Cardiac septum (tissue), 1 donor: Measurements from ENCODE around the gene CD8B. TPM values are rescaled to one million over a fixed set of nuclear protein-coding genes. Genes with fewer than 3 reads are reported as not detected.

Experiments
- DNase-seq: peaks from one replicate; pipeline ENCODE4 v3.0.0-alpha.2; 2020; ENCODE audit warnings: low spot score
- intact Hi-C: fragments of 100-400 bp; cut with DNase I; formaldehyde crosslinking; loops from one replicate; pipeline ENCODE4 v1.14.0; 2022
- total RNA-seq: library from RNA; stranded (reverse); fragmentation: NEBNext Ultra II Directional; extraction: Animal tissue kit (Norgen Biotek cat#: 25700); gene quantifications from one replicate; pipeline ENCODE4 v1.2.1, GENCODE V29; 2021
- donor health status: DM: no; HTN: no; CAD: no.

Gene CD8B
- total RNA-seq, 1 donor from 2014 or later: 0.62 TPM

DNA sequence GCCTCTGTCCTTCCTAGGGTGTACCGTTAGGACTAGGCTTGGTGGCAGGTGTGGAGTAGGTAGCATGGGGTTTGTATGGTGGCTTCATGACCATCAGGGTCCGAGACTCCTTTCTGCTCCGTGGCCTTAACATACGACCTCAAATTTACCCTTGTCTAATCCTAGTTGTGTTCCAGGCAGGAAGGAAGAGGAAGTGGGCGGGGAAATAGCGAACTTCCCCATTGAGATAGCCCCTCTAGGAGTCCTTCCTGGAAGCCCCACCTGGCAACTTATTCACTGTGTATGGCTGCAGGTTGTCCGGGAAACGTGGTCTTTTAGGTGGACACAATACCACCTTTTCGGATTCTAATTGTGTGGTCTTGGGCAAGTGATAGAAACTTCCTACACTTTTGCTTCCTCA, 80.3 kb downstream of the CD8B start:
- no peak for DNase-seq
- intact Hi-C loops: no loop called here

DNA sequence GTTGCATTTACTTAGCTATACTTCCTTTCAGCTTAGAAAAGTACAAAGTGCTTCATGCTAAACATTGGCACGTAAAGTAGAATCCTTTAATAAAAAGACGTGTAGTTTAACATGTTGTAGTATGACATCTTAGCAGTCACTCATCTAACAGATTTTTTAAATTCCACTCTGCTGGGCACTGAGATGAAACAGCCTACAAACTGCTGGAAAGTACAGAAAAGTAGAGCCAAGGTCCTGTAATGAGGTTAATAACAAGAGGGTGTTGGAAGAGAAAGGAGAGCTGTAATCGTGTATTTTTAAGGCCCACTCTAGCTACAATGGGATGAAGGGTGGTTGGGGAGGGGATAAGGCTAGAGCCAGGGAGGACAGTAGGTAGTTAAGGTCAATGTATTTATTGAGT, 81.7 kb downstream of the CD8B start:
- DNase-seq: no peak
- intact Hi-C loops: no loop called here

DNA sequence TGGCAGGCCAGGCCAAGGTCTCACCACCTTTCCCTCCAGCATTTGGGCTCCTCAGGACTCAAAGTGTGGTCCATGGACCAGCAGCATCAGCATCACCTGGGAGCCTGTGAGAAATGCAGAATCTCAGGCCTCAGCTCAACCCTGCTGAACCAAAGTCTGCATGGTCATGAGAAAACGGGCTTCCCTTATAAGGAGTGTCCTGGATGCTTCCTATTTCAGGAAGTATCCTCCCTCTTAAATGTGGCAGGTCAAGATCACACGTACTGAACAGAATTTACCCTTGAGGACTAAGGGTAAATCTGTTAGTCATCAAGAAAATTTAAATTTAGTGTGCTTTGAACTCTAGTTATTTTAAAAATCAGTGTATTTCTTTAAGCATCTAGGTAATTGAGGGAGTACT, 82.7 kb downstream of the CD8B start:
- intact Hi-C loops: no loop called here
- no peak for DNase-seq

DNA sequence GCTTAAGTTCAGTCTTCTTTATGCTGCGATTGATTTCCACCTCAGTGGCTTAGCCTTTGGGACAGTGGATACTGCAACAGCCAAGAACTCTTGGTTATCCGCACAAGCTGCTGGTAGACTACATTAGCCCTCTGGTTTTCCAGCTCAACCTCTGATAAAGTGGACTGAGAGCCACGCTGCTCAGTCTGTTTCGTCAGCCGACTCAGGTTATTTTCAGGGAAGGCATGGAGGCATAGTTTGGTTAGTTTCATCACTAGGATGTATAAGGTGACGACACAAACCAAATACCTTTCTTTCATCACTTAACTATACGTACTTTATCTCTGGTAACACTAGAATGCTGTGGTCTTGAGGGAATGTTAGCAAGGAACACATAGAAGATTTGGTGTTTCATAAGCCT, 85.2 kb downstream of the CD8B start:
- intact Hi-C loops: no loop called here
- no peak for DNase-seq

DNA sequence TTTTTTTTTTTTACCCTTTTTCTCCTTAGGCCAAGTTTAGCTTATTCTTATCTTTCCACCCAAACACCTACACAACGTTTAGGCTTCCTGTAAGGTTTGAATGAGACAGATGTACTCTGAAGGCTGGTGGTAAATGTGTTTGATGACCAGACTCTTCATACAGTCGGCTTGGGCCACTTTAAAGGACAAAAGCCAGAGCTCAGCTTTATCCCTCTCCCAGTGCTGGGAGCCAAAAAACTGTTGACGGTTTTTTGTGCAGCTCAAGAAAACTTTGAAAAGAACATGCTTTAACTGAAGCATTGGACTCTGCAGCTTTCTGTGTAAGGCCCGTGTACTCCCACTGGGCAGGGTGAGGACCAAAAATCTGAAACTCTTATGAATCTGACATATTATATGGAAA, 86.3 kb downstream of the CD8B start:
- no peak for DNase-seq
- intact Hi-C loops: no loop called here

DNA sequence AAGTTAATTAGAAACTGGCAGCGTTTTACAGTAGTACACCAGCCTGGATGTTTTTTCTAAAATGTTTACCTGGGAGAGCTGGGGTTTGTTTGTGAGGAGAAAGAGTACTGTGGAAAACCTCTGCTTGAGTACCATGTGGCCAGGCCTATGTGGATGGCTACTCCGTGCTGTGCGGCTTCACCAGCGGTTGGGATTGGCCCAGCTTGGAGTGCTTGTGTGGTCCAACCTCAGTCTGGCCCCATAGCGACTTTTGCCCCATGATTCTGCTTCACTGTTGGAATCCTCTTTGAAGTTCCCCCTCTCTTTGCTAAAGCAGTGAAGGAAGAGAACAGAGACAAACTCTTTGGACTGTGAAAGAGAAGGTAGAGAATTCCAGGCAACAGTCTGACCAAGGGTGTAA, 86.8 kb downstream of the CD8B start:
- DNase-seq: no peak
- intact Hi-C loops: no loop called here

DNA sequence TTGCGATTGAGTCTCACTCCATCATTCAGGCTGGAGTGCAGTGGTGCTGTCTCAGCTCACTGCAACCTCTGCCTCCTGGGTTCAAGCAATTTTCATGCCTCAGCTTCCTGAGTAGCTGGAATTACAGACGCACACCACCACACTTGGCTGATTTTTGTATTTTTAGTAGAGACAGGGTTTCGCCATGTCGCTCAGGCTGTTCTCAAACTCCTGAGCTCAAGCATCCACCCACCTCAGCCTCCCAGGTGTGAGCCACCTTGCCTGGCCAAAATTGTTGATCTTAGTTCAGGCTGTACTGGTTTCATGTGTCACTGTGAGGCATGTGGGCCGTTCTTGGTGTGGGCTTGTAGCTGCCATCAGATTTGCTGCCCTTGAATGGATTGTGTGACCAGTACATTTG, 89.1 kb downstream of the CD8B start:
- no peak for DNase-seq
- intact Hi-C loops: no loop called here

DNA sequence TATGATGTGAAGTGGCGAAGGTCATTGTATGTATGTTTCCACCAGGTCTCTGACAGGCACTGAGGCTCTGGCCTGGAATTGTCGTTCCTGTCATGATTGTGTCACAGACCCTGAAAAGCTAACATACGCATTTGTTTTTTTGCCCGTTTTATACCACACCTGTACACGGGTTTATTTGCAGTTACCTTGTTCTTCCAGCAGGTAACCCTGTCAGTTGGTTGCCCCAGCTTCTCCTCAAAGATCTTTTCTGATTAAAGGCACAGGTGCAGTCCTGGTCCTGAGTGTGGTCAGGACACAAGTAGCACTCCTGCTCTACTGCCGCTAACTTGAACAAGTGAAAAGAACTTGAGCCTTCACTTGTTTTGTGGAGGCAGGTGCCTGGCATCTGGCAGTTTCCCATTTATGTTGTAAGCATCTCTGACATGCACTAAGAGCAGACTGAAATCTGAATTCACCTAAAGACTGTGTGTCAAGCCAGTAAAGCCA, 90.8 kb downstream of the CD8B start:
- no peak for DNase-seq
- intact Hi-C loops: no loop called here

DNA sequence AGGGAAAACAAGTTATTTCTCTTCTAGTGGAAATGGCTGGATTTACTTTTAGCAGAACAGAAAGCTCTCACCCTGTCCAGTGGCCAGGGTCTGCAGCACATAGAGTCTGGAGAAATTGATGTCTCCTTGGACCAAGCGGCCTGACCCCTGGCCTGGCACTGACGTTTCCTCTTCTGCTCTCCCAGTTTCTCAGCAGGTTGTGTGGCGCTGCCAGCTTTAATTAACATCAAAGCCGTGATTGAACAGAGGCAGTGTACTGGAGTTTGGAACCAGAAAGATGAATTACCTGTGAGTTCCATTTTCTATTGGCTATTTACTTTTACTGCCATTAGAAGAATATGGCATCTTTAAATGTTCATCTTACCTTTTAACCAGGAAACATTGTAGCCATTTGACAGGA, 91.8 kb downstream of the CD8B start:
- intact Hi-C loops: no loop called here
- DNase-seq: no peak

DNA sequence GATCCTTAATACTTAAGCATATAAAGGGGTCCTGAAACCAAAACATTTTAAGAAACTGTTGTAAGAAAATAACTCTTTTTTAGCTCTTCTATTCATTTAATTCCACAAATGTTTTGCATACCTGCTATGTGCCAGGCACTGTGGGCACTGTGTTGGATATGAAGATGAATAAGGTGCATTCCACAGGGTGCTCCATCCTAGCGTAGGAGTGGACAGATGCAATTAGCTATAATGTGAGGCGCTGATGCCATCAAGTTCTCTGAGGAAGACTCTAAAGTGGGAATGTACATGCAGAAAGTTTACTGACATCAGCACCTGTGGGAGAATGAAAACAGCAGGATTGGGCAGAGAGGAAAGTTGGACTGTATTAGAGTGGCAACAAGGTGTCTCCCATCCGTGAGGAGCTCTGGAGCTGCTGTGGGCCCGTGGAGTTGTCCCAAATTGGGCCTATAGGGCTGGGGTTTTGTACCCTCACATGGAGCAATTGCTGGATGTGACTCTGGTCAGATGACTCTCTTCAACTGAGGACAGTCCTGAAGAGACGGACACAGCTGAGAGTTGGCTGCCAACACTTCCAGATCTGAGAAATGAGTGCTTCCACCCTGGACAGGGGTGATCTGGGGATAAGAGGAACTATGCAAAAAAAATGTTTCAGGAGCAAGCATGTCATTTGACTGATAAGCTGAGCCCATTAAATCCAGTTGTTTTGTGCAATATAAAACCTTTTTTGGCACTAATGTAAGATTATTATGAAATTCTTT, 93.3 kb downstream of the CD8B start:
- no peak for DNase-seq
- intact Hi-C loops: no loop called here

Other genes with a start within 250 kb of the CD8B start
- gene RNF103, start 238.0 kb downstream of the CD8B start, total RNA-seq: 63.4 TPM
- 96.6 TPM for gene RMND5A, start 141.6 kb downstream of the CD8B start, total RNA-seq
- 0.62 TPM for gene CD8A, start 71.0 kb downstream of the CD8B start, total RNA-seq
- gene RGPD1, start 80.2 kb upstream of the CD8B start, total RNA-seq: 0.22 TPM
- 3.2 TPM for gene PLGLB1, start 160.0 kb upstream of the CD8B start, total RNA-seq